Upper lobe of left lung (tissue), 4 donors: Measurements from ENCODE around the gene FANCF.
"Not testable (repeated sequence)": the region's sequence is repeated elsewhere in the genome, so short reads cannot be mapped to it uniquely, and the experiment has no call there.

Experiments used
- POLR2A ChIP-seq, 4 donors: fragments of 450-650 bp; IDR thresholded peaks; one replicate each; pipeline ENCODE4 v1.5.1; 2016 to 2017; ENCODE audit warnings: antibody characterized with exemption in 4 of 4, mild to moderate bottlenecking in 2 of 4
- TF ChIP-seq, protein P1 (sequence below), 6 experiments: fragments of 450-650 bp in 4 of 6; fragments of 200-600 bp in 2 of 6; sonication (generic) in 2 of 6; IDR thresholded peaks; one replicate each; pipeline ENCODE4 v1.5.1; 2016 to 2019; ENCODE audit warnings: antibody characterized with exemption in 6 of 6

DNA sequence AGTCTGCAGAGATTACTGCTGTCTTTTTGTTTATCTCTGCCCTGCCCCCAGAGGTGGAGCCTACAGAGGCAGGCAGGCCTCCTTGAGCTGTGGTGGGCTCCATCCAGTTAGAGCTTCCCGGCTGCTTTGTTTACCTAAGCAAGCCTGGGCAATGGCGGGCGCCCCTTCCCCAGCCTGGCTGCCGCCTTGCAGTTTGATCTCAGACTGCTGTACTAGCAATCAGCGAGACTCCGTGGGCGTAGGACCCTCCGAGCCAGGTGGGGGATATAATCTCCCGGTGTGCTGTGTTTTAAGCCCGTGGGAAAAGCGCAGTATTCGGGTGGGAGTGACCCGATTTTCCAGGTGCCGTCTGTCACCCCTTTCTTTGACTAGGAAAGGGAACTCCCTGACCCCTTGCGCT is 26.7 kb upstream of the FANCF start:
- TF ChIP-seq, protein P1, sequence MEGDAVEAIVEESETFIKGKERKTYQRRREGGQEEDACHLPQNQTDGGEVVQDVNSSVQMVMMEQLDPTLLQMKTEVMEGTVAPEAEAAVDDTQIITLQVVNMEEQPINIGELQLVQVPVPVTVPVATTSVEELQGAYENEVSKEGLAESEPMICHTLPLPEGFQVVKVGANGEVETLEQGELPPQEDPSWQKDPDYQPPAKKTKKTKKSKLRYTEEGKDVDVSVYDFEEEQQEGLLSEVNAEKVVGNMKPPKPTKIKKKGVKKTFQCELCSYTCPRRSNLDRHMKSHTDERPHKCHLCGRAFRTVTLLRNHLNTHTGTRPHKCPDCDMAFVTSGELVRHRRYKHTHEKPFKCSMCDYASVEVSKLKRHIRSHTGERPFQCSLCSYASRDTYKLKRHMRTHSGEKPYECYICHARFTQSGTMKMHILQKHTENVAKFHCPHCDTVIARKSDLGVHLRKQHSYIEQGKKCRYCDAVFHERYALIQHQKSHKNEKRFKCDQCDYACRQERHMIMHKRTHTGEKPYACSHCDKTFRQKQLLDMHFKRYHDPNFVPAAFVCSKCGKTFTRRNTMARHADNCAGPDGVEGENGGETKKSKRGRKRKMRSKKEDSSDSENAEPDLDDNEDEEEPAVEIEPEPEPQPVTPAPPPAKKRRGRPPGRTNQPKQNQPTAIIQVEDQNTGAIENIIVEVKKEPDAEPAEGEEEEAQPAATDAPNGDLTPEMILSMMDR (IDR thresholded peaks at IDR 0.05) = not testable (repeated sequence)
- not testable (repeated sequence) for TF ChIP-seq POLR2A (IDR thresholded peaks at IDR 0.05)
